GM18526 (cell line): ENCODE data around the gene PHGDH.

Experiments used
- POLR2A ChIP-seq: IDR thresholded peaks from 3 replicates; pipeline ENCODE4 v1.6.1; 2011; ENCODE audit not compliant: insufficient read length; ENCODE audit errors: extremely low read depth

PHGDH gene

DNA sequence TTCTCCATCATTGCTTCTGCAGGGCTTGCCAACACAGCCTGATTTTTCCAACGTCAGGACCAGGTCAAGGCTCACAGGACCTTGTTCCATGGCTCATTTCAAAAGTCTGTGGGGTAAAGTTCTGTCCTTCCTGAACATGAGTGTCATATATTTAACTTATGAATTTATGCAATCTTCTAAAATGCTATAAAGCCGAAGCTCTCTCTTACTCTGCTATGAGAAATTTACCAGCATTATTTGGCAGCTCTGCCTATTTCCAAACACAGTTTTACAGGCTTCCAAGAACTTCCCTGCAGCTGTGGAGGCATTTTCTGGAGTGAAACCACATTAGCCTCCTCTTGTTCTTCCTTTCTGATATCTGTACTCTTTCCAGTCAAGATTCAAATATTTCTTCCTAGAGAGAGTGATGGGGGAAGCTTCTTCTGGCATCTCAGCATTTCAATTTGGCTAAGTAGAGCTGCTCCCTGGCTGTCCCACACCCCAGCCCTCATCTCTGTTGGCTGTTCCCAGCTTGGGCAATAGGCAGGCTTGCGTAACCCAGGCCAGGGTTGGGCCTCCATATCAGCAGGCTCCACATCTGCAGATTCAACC is 72.6 kb downstream of the PHGDH start:
- TF ChIP-seq POLR2A, result no peak

DNA sequence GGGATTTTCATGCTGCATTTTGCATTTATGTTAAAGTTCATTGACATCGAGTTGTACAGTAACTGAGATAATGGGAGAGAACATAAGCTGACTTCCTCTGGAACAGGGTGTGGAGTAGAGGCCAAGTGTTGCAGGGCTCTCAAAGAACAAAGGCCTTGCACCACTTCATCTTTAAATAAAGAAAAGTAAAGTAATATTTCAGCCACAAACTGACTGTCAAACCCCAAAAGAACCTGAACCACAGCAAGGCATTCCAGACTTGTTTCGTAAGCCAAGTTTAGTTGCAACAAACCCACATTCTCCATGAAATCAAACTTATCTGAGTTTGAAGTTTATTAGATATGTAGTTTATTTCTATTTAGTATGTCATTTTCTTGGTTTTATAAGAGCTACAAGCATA is 76.0 kb downstream of the PHGDH start:
- no peak for TF ChIP-seq POLR2A

DNA sequence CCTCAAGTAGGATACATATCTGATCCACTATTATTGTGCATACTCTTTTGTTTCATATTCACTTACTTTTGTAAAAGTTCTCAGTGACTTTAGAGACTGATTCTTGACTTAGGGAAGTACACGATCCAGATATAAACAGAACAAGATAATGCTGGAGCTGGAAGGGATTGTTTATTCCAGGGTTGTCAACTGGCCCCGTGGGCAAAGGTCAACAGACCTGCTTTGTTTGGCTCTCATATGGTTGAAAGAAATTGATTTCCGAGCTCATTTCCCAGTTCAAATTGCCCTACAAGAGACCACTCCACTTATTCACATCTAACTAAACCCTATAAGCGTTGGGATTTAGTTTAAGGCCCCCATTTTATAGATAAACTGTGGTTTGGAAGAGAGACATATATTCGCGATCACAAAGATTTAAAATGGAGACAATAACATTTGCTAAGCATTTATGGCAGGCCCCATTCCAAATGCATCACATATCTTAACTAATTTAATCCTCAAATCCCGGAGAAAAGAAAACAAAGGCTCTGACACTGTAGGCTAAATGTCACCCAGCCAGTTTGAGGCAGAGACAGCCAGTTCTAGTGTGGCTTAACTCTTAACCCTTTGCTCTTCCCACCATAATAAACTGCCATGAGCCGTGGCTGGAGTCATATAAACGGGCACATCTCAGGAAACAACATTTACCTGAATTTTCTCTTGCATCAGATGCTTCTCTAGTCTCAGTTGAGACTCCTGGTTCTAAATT is 78.9 kb downstream of the PHGDH start:
- TF ChIP-seq POLR2A, result no peak

DNA sequence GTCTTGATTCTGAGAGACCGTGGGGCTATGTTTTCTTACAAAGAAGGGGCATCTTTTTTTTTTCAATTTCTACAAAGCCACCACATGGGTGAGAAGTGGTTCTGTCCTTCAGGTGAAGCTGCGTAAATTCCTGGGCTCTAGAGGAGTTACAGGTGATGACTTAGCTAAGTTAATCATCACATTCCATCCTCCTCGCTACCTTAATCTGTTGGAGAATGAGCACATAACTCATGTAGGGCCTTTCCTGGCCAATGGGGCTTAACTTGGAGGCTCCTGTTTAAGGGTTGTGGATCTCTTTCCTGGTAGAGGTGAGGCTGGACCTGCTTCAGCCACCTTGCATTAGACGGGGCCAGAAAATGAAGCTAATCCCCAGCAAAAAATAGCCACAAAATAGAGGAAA is 79.6 kb downstream of the PHGDH start:
- TF ChIP-seq POLR2A, result no peak
